HepG2 (cell line): ENCODE results near the gene TNNI3K. TPM values are rescaled to one million over a fixed set of nuclear protein-coding genes. Genes with fewer than 3 reads are reported as not detected.

Experiments
- ATAC-seq: fragments of 200-7000 bp; cut with Tn5 transposase; 3 replicates; pipeline ENCODE4 v1.9.1; 2020; ENCODE audit warnings: mild to moderate bottlenecking, moderate library complexity
- BruUV-seq: library from RNA; stranded (reverse); fragments of 400-500 nt; replicated peaks from 2 replicates; lab custom pipeline; 2021; lab: Mats Ljungman, UMichigan
- CTCF ChIA-PET: fragments of 300-600 bp; formaldehyde crosslinking; extraction: SDS; loops from one replicate; lab custom pipeline; 2021; ENCODE audit warnings: low total read pairs, inconsistent platforms, low intra/inter-chr PET ratio; lab: Yijun Ruan, JAX
- POLR2A ChIA-PET: fragments of 350-600 bp; sonication (Branson Sonifier 250); formaldehyde crosslinking; loops from one replicate; lab custom pipeline; 2020; ENCODE audit warnings: antibody characterized with exemption, inconsistent platforms; lab: Yijun Ruan, JAX
- DNase-seq: peaks from one replicate; pipeline ENCODE4 v3.0.0-alpha.2; 2015; ENCODE audit warnings: low spot score
- FAIRE-seq: peaks from 3 replicates; lab custom pipeline; 2011; peaks lifted over from hg19 to GRCh38; lab: Jason Lieb, UNC
- H2AFZ ChIP-seq: one replicate; pipeline ENCODE4 v1.6.1; 2011; ENCODE audit warnings: low read length, inconsistent platforms
- H3K27ac ChIP-seq: fragments of 300-600 bp; 3 replicates; pipeline ENCODE4 v1.8.0; 2011; ENCODE audit warnings: mixed run types, mild to moderate bottlenecking, mixed read lengths, low read length, inconsistent platforms; ENCODE audit not compliant: insufficient read depth; ENCODE audit errors: extremely low read length
- H3K27me3 ChIP-seq, 2 experiments: fragments of 200-600 bp in 1 of 2; 2 replicates in 1 of 2; 3 replicates in 1 of 2; pipeline versions ENCODE4 v1.6.0 to v1.8.0; 2011; ENCODE audit warnings: low read length in 2 of 2, mild to moderate bottlenecking in 2 of 2, moderate library complexity in 2 of 2, inconsistent platforms in 1 of 2; ENCODE audit not compliant: insufficient read depth in 2 of 2, control insufficient read depth in 1 of 2
- H3K36me3 ChIP-seq, 2 experiments: fragments of 200-600 bp in 1 of 2; replicated peaks in 1 of 2; 2 replicates in 1 of 2; 3 replicates in 1 of 2; pipeline versions ENCODE4 v1.5.1 to v1.8.0; 2011; ENCODE audit warnings: low read length in 2 of 2, inconsistent platforms in 1 of 2; ENCODE audit not compliant: insufficient read depth in 2 of 2, control insufficient read depth in 1 of 2
- H3K4me1 ChIP-seq: 2 replicates; pipeline ENCODE4 v1.5.1; 2012; ENCODE audit warnings: low read length, inconsistent platforms; ENCODE audit not compliant: insufficient read depth
- H3K4me2 ChIP-seq: 2 replicates; pipeline ENCODE4 v1.6.0; 2011; ENCODE audit warnings: low read depth, low read length, inconsistent platforms
- H3K4me3 ChIP-seq, 3 experiments: fragments of 200-600 bp in 1 of 3; sonication (generic), shearing (Covaris generic) in 1 of 3; replicated peaks in 1 of 3; 2 replicates each; pipeline ENCODE4 v1.5.1; 2011 to 2016; ENCODE audit warnings: low read length in 3 of 3, inconsistent platforms in 2 of 3, low read depth in 2 of 3, mild to moderate bottlenecking in 2 of 3, control low read depth in 1 of 3, mixed read lengths in 1 of 3; ENCODE audit not compliant: insufficient read depth in 1 of 3
- H3K79me2 ChIP-seq: one replicate; pipeline ENCODE4 v1.6.1; 2011; ENCODE audit warnings: low read length, inconsistent platforms; ENCODE audit not compliant: insufficient read depth
- H3K9ac ChIP-seq: 2 replicates; pipeline ENCODE4 v1.6.0; 2011; ENCODE audit warnings: mild to moderate bottlenecking, low read depth, low read length, inconsistent platforms; ENCODE audit not compliant: insufficient read depth
- H3K9me3 ChIP-seq: 2 replicates; pipeline ENCODE4 v1.5.1; 2012; ENCODE audit warnings: mild to moderate bottlenecking, low read length
- H4K20me1 ChIP-seq: 2 replicates; pipeline ENCODE4 v1.6.0; 2011; ENCODE audit warnings: inconsistent platforms, mild to moderate bottlenecking, low read length, moderate library complexity; ENCODE audit not compliant: insufficient read depth
- CHD2 ChIP-seq: IDR thresholded peaks from 2 replicates; pipeline ENCODE4 v1.6.1; 2011; ENCODE audit warnings: low read depth, low read length, improper control_type of control experiment
- CHD4 ChIP-seq: fragments of 200-600 bp; sonication (generic); IDR thresholded peaks from 2 replicates; pipeline ENCODE4 v1.7.0; 2017; ENCODE audit warnings: mild to moderate bottlenecking, low read length, borderline replicate concordance
- CREM ChIP-seq, 2 experiments: sonication (generic) in 1 of 2; formaldehyde crosslinking in 1 of 2; IDR thresholded peaks; 2 replicates each; pipeline versions ENCODE4 v1.4.0 to v1.6.1; 2016 to 2020; ENCODE audit warnings: antibody characterized with exemption in 1 of 2, mild to moderate bottlenecking in 1 of 2, missing genetic modification reagents in 1 of 2
- GABPB1 ChIP-seq: IDR thresholded peaks from 2 replicates; pipeline ENCODE4 v1.6.1; 2016; ENCODE audit warnings: mild to moderate bottlenecking, missing genetic modification reagents, moderate library complexity, missing compliant biosample characterization
- HNRNPK ChIP-seq: fragments of 200-400 bp; formaldehyde crosslinking; IDR thresholded peaks from 2 replicates; pipeline ENCODE4 v1.6.1; 2018; ENCODE audit warnings: low read length, low read depth, moderate library complexity, mild to moderate bottlenecking; ENCODE audit not compliant: poor library complexity, severe bottlenecking
- MAF1 ChIP-seq: sonication (generic); formaldehyde crosslinking; IDR thresholded peaks from 2 replicates; pipeline ENCODE4 v1.5.0; 2020; ENCODE audit warnings: missing genetic modification reagents, borderline replicate concordance
- MATR3 ChIP-seq: sonication (generic); formaldehyde crosslinking; IDR thresholded peaks from 2 replicates; pipeline ENCODE4 v1.4.0; 2020; ENCODE audit warnings: missing genetic modification reagents
- MEF2D ChIP-seq: sonication (generic); formaldehyde crosslinking; IDR thresholded peaks from 2 replicates; pipeline ENCODE4 v1.5.1; 2020; ENCODE audit warnings: mild to moderate bottlenecking, missing genetic modification reagents
- PRDM4 ChIP-seq: sonication (generic); formaldehyde crosslinking; IDR thresholded peaks from 2 replicates; pipeline ENCODE4 v1.9.0; 2021; ENCODE audit warnings: missing genetic modification reagents, borderline replicate concordance
- REPIN1 ChIP-seq: sonication (generic); formaldehyde crosslinking; IDR thresholded peaks from 2 replicates; pipeline ENCODE4 v1.8.0; 2022; ENCODE audit warnings: missing genetic modification reagents, low read depth, mild to moderate bottlenecking, borderline replicate concordance
- TFDP1 ChIP-seq: IDR thresholded peaks from 2 replicates; pipeline ENCODE4 v1.6.1; 2016; ENCODE audit warnings: missing compliant biosample characterization, missing genetic modification reagents, borderline replicate concordance
- UBTF ChIP-seq: sonication (generic); formaldehyde crosslinking; IDR thresholded peaks from 2 replicates; pipeline ENCODE4 v1.4.0; 2020; ENCODE audit warnings: mild to moderate bottlenecking, missing genetic modification reagents
- ZNF101 ChIP-seq: sonication (generic); formaldehyde crosslinking; IDR thresholded peaks from 2 replicates; pipeline ENCODE4 v1.4.0; 2020; ENCODE audit warnings: mild to moderate bottlenecking, low read depth, missing genetic modification reagents, borderline replicate concordance
- ZNF30 ChIP-seq: sonication (generic); formaldehyde crosslinking; IDR thresholded peaks from 2 replicates; pipeline ENCODE4 v1.5.0; 2020; ENCODE audit warnings: mild to moderate bottlenecking, missing genetic modification reagents
- ZNF891 ChIP-seq: sonication (generic); formaldehyde crosslinking; IDR thresholded peaks from 2 replicates; pipeline ENCODE4 v1.5.0; 2020; ENCODE audit warnings: mild to moderate bottlenecking, missing genetic modification reagents
- WGBS: methylation state at CpG from one replicate; pipeline ENCODE4 v1.1.6; 2017; ENCODE audit warnings: low lambda C conversion rate; 5-methylcytosine and 5-hydroxymethylcytosine counted together
- in situ Hi-C: cut with HindIII; loops from 2 replicates; pipeline ENCODE4 v1.10.0; 2017; ENCODE audit warnings: low pct_unique_long_range_greater_than_20kb; ENCODE audit not compliant: extremely low pct_ligation_motif_present
- intact Hi-C: fragments of 100-400 bp; cut with micrococcal nuclease; formaldehyde crosslinking; loops from one replicate; pipeline ENCODE4 v1.10.0; 2022; ENCODE audit not compliant: unreplicated experiment
- polyA plus RNA-seq, 8 experiments: library from polyadenylated mRNA; depleted of rRNA in 3 of 8; stranded (reverse) in 7 of 8; unstranded in 1 of 8; fragments of >200 nt; fragmentation: Illumina TruSeq in 4 of 8; extraction: Trizol in 4 of 8; gene quantifications; 2 replicates each; pipeline versions ENCODE4 v1.2.1 to v1.2.3, GENCODE V29; 2011 to 2016; ENCODE audit warnings: low read depth in 4 of 8, missing spikeins in 1 of 8, mixed read lengths in 1 of 8; ENCODE audit not compliant: insufficient read depth in 1 of 8
- total RNA-seq, 5 experiments: library from RNA; depleted of rRNA; stranded (reverse); fragments of >200 nt; fragmentation: Illumina TruSeq; extraction: Trizol; gene quantifications; 2 replicates each; pipeline ENCODE4 v1.2.3, GENCODE V29; 2016; ENCODE audit warnings: low read depth in 1 of 5

TNNI3K gene
- total and polyA plus RNA-seq, 2 of the 13 experiments (the other 11 are each of a cell fraction or from before 2014, with no cell fraction given), result 1.1 TPM; not detected in 1

GRCh38 chr1:74367175-74367813 lies 132.1 kb downstream of the TNNI3K start (continued):
- TF ChIP-seq PRDM4 (CRISPR knock-in tag), result no peak
- no peak for TF ChIP-seq REPIN1 (CRISPR knock-in tag)
- no peak for TF ChIP-seq CHD4
- TF ChIP-seq ZNF891 (CRISPR knock-in tag), result no peak
- no peak for TF ChIP-seq ZNF101 (CRISPR knock-in tag)
- TF ChIP-seq CHD2, result no peak
- no peak for TF ChIP-seq CREM (IDR thresholded peaks at IDR 0.05)
- no peak for TF ChIP-seq CREM (CRISPR knock-in tag; IDR thresholded peaks at IDR 0.05)

GRCh38 chr1:74368335-74368734 lies 133.1 kb downstream of the TNNI3K start:
- Histone ChIP-seq H4K20me1 (no peaks in the 10 kb centered on the region), H3K4me3 (no peak overlapping the region), H3K9me3 (no peaks in the 10 kb centered on the region), H3K36me3 (no peaks in the 10 kb centered on the region), H2AFZ (no peak overlapping the region), H3K4me2 (no peak overlapping the region), H3K27ac (no peak overlapping the region), H3K9ac (no peak overlapping the region), H3K79me2 (no peaks in the 10 kb centered on the region), H3K4me1 (no peaks in the 10 kb centered on the region), H3K27me3 (no peaks in the 10 kb centered on the region)
- TF ChIP-seq ZNF30 (CRISPR knock-in tag) (no peak), UBTF (CRISPR knock-in tag) (no peak), HNRNPK (no peak), MATR3 (no peak), TFDP1 (no peak), MEF2D (CRISPR knock-in tag) (no peak), GABPB1 (CRISPR knock-in tag) (no peak), MAF1 (CRISPR knock-in tag) (no peak)
- ChIA-PET POLR2A (no interaction called here), CTCF (no interaction called here)
- BruUV-seq, result no TSS peak
- DNase-seq (no peak), FAIRE-seq (no peak), ATAC-seq (no peak)
- intact Hi-C loops (no loop called here), in situ Hi-C loops (no loop called here)
- WGBS, result 7% methylated on average over 3 of the region's 3 CpGs
